Testis (tissue), 2 donors: ENCODE measurements around the gene ZNF185.

ENCODE experiments used
- CTCF ChIP-seq, 3 experiments: fragments of 450-650 bp in 2 of 3; fragments of 200-600 bp in 1 of 3; sonication (generic) in 1 of 3; IDR thresholded peaks; one replicate each; pipeline ENCODE4 v1.5.1; 2016 to 2019; ENCODE audit warnings: antibody characterized with exemption in 3 of 3, mild to moderate bottlenecking in 2 of 3, moderate library complexity in 1 of 3
- POLR2A ChIP-seq: fragments of 450-650 bp; IDR thresholded peaks from one replicate; pipeline ENCODE4 v1.6.1; 2017; ENCODE audit warnings: antibody characterized with exemption, mild to moderate bottlenecking, moderate library complexity

GRCh38 chrX:152886716-152887115, 11.2 kb upstream of the ZNF185 start:
- no peak for TF ChIP-seq CTCF (IDR thresholded peaks at IDR 0.05)
- no peak for TF ChIP-seq POLR2A
